Measurements from ENCODE around the gene RHBDD2. TPM values are rescaled to one million over a fixed set of nuclear protein-coding genes. Genes with fewer than 3 reads are reported as not detected.

RHBDD2 gene
- total and polyA plus RNA-seq, 2 donors (not counting 3 experiments of a cell fraction or from before 2014, with no cell fraction given) = 36.7 to 99.2 TPM

DNA sequence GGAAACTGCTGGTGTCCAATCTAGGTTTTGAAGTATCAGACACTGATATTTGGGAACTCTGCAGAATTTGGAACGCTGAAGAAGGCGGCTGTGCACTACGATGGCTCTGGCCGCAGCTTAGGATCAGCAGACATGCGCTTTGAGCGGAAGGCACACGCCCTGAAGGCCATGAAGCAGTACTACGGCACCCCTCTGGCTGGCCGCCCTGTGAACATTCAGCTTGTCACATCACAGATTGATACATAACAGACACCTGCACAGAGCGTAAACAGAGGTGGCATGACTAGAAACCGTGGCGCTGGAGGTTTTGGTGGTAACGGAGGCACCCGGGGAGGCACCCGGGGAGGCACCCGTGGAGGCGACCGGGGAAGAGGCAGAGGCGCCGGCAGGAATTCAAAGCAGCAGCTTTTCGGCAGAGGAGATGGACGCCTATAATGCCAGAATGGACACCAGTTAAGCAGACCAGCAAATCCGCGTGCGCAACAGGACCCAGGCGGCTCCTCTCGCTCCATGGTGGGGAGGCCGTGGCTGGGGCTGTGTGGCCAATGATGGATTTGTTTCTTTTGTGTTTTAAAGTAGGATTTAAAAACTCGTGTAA, 43.0 kb upstream of the RHBDD2 start:
- Histone ChIP-seq H3K4me2 (ENCODE audit: insufficient read depth, low read length) (no peak overlapping the region), H3K79me2 (ENCODE audit: control insufficient read depth, insufficient read depth, low read length) (no peaks in the 10 kb centered on the region), H3K4me3 (replicated peaks in 1 of 3; ENCODE audit: insufficient read depth in 1 of 3, low read depth in 1 of 3, low read length in 3 of 3) (no peak overlapping the region), H4K20me1 (replicated peaks; ENCODE audit: control insufficient read depth, extremely low read depth, insufficient read depth, low read length) (no peaks in the 10 kb centered on the region), H2AFZ (ENCODE audit: low read depth, low read length) (no peak overlapping the region), H3K4me1 (ENCODE audit: control insufficient read depth, extremely low read depth, insufficient read depth, low read length) (no peaks in the 10 kb centered on the region), H3K9ac (replicated peaks; ENCODE audit: extremely low read depth, insufficient read depth, low read length) (no peak overlapping the region), H3K27me3 (ENCODE audit: control insufficient read depth in 2 of 2, insufficient read depth in 2 of 2, low read length in 2 of 2) (no peaks in the 10 kb centered on the region), H3K27ac (ENCODE audit: insufficient read depth, low read depth, low read length) (no peak overlapping the region), H3K9me1 (replicated peaks; ENCODE audit: control insufficient read depth, extremely low read depth, insufficient read depth, low read length) (no peaks in the 10 kb centered on the region), H3K9me3 (replicated peaks; ENCODE audit: control insufficient read depth, insufficient read depth, low read length) (no peaks in the 10 kb centered on the region), H3K36me3 (ENCODE audit: control insufficient read depth in 2 of 2, extremely low read depth in 1 of 2, insufficient read depth in 2 of 2, low read length in 2 of 2) (no peaks in the 10 kb centered on the region)
- dilution Hi-C loops (cut with MboI; ENCODE audit: extremely low pct_ligation_motif_present, low sequenced_read_pairs) (no loop called here), intact Hi-C loops (cut with micrococcal nuclease) (no loop called here)
- TF ChIP-seq, protein P1, sequence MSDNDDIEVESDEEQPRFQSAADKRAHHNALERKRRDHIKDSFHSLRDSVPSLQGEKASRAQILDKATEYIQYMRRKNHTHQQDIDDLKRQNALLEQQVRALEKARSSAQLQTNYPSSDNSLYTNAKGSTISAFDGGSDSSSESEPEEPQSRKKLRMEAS (IDR thresholded peaks at IDR 0.05; ENCODE audit: insufficient read depth, insufficient read length) = no peak
- no peak for TF ChIP-seq POLR2AphosphoS5 (IDR thresholded peaks at IDR 0.05; ENCODE audit: insufficient read depth, low read depth, low read length)
- TF ChIP-seq, protein P2, sequence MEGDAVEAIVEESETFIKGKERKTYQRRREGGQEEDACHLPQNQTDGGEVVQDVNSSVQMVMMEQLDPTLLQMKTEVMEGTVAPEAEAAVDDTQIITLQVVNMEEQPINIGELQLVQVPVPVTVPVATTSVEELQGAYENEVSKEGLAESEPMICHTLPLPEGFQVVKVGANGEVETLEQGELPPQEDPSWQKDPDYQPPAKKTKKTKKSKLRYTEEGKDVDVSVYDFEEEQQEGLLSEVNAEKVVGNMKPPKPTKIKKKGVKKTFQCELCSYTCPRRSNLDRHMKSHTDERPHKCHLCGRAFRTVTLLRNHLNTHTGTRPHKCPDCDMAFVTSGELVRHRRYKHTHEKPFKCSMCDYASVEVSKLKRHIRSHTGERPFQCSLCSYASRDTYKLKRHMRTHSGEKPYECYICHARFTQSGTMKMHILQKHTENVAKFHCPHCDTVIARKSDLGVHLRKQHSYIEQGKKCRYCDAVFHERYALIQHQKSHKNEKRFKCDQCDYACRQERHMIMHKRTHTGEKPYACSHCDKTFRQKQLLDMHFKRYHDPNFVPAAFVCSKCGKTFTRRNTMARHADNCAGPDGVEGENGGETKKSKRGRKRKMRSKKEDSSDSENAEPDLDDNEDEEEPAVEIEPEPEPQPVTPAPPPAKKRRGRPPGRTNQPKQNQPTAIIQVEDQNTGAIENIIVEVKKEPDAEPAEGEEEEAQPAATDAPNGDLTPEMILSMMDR (IDR thresholded peaks at IDR 0.05; ENCODE audit: extremely low read depth in 1 of 2, insufficient read depth in 1 of 2, low read depth in 1 of 2, low read length in 2 of 2) = no peak
- no peak for TF ChIP-seq MYC (IDR thresholded peaks at IDR 0.05; ENCODE audit: low read depth, low read length)
- TF ChIP-seq EZH2 (IDR thresholded peaks at IDR 0.05; ENCODE audit: borderline replicate concordance, low read depth, low read length, severe bottlenecking) = no peak
- no TSS peak for BruUV-seq (replicated peaks)
- DNase-seq (ENCODE audit: low read depth, low spot score) (no peak), FAIRE-seq (no peak)
- ChIA-PET POLR2A (interaction anchor here (0.6 kb wide), 1 partner anchor 36 kb away, joined by 3 read pairs; no protein-coding TSS in a partner anchor), CTCF (no interaction called here)
